H54 (cell line): ENCODE measurements around the gene TMEM208.

Experiments
- DNase-seq: peaks from one replicate; pipeline ENCODE4 v3.0.0; 2011; ENCODE audit warnings: low spot score, mixed read lengths; ENCODE audit not compliant: insufficient read length
- FAIRE-seq: peaks from 3 replicates; lab custom pipeline; 2011; peaks lifted over from hg19 to GRCh38; lab: Jason Lieb, UNC
- POLR2A ChIP-seq: IDR thresholded peaks from 2 replicates; pipeline ENCODE4 v1.6.1; 2011; ENCODE audit warnings: low read depth, mild to moderate bottlenecking, low read length

Gene TMEM208

DNA sequence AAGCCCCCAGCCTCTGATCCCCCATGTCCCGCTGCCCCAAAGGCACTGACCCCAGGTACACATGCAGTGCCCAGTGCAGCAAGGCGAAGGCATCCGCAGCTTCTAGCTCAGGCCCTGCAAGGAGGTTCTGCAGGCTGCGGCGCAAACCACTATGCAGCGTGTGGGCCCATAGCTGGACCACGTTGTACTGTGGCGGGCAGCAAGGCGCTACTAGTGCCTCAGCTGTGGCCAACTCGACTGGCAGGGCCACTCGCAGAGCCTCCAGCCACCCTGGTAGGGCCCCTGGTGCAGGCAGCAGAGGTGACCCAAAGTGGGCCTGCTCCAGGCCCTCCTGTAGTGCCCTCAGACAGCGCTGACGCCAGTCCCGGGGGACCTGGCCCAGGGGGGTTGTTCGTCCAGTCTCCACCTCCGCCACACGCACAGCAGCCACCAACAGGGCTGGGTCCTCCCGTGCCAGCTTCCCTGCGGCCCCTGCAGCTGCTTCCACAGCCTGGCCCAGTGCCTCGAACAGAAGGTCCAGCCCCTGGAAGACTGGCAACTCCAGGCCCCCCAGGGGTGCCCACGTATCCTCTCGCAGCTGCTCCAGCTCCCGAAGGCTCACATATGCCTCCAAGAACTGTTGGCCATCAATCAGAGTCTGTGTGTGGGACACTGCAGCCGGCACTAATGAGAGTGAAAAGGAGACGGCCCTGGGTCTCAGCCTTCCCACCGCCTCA is 39.6 kb upstream of the TMEM208 start:
- no peak for DNase-seq
- no peak for FAIRE-seq
- TF ChIP-seq POLR2A: no peak

DNA sequence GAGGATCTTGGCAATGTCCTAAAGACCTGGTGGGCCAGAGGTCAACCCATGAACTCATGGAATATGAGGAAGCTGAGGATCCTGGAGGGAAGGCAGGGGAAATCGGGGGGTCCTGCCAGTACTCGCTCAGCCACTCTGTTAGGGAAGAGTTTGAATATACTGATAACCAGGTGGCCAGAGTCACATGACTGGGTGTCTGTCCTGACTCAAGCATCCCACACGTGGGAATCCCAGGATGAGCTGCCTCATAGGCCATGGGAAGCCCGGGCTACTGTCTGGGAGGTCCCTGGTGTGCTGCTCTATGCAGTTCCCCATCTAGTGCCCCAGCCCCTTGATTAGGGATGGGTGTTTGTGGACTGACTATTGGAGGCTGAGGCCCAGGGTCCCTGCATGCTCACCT is 38.6 kb upstream of the TMEM208 start:
- no peak for TF ChIP-seq POLR2A
- DNase-seq (no peak), FAIRE-seq (no peak)

DNA sequence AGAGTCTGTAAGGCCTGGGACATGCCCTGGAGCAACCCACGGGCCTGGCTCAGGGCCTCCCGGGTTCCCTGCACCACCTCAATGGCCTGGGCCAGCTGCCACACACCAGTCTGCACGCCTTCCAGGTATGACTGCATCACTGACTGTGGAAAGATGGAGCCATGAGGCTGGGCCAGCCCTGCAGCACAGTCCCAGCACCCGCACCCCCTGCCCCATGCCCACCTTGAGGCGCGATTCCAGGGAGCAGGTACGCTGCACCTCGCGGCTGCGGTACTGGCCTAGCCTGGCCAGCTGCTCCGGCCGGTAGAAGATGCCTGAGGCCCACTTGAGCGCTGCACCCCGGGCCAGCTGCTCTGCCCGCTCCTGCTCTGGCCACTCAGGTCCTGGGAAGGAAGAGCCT is 38.1 kb upstream of the TMEM208 start:
- FAIRE-seq (no peak), DNase-seq (no peak)
- TF ChIP-seq POLR2A: no peak

GRCh38 chr16:67190041-67190440 is 36.9 kb upstream of the TMEM208 start, which contains the start of gene EXOC3L1:
Gene EXOC3L1, minus strand, starts transcription at chr16:67190136. Its CDS starts 460 bp downstream, at chr16:67189676.
- no peak for DNase-seq
- TF ChIP-seq POLR2A: no peak
- no peak for FAIRE-seq

- DNase-seq (no peak), FAIRE-seq (no peak)
- no peak for TF ChIP-seq POLR2A
These were observed 36.2 kb upstream of the TMEM208 start for GRCh38 chr16:67190448-67191399.

DNA sequence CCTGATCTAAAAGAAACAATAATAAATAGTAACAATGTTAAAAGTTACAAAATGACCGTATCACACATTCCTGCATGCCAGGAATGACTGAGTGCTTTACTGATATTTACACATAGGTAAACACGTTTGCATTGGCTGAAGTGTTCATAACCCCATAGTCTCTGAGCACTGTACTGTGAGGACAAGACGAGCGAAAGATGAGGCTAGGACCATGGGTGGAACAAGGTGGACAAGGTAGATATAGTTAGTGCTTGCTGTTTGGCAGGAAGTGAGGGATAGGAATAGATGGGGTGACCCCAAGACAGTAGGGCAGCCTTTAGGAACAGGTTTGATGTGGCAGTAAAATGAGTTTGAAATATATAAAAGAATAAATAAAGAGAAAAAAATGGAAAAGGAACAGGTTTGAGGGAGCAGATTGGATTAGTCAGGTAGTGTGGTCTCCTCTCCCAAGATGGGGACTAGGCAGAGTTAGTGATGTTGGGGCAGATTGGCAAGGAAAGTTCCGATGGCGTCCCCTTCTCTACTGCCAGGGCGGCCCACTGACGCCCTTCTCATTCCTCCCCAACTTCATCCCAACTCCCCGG is 35.4 kb upstream of the TMEM208 start:
- no peak for TF ChIP-seq POLR2A
- FAIRE-seq (no peak), DNase-seq (no peak)

DNA sequence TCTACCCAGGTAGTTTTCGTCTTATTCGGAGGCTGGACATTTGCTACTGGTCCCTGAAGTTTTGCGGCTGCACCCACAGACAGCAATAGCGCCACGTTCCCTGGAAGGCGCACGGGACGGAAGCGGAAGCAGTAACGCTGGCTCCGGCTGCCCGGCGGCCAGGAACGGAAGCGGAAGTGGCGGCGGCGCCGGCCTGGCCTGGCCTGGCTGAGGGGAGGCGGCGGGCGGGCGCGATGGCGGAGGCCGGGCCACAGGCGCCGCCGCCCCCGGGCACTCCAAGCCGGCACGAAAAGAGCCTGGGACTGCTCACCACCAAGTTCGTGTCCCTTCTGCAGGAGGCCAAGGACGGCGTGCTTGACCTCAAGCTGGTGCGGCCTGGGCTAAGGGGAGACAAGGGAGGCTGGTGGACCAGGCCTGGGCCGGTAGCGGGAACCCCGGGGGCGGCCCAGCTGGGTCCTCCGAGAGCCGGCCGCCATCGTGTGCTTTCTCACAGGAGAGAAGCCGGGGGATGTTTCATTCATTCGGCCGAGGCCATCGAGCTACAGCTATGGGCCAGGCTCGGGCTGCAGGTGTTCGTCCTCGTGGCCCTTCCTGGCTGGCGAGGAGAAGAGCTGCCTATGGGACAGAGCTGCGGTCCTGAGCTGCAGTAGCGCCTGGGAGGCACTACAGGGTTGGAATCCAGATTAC is 34.8 kb upstream of the TMEM208 start, which contains the start of gene E2F4:
Gene E2F4 (plus strand): TSS at position 161 of the 687 bp plus-strand sequence. CDS start 73 bp downstream, at position 234.
- peak; percentile 73 for TF ChIP-seq POLR2A
- DNase-seq (peak; percentile 96), FAIRE-seq (no peak)

DNA sequence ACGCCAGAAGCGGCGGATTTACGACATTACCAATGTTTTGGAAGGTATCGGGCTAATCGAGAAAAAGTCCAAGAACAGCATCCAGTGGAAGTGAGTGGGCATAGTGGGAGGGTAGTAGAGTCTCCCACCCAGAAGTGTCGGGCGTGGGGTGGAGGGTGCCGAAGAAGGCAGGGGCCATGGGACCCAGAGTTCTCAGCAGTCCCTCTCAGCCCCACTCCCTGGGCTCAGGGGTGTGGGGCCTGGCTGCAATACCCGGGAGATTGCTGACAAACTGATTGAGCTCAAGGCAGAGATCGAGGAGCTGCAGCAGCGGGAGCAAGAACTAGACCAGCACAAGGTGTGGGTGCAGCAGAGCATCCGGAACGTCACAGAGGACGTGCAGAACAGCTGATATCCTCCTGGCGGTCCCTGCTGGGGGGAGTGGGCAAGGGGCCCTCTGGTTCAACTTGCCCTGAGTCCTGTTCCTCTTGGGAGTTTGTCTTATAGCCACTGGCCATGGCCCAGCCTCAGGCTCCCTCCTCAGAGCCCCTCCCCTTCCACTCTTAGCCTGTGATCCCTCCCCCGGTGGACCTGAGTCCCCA is 34.1 kb upstream of the TMEM208 start:
- DNase-seq: no peak
- no peak for TF ChIP-seq POLR2A
- FAIRE-seq: no peak

DNA sequence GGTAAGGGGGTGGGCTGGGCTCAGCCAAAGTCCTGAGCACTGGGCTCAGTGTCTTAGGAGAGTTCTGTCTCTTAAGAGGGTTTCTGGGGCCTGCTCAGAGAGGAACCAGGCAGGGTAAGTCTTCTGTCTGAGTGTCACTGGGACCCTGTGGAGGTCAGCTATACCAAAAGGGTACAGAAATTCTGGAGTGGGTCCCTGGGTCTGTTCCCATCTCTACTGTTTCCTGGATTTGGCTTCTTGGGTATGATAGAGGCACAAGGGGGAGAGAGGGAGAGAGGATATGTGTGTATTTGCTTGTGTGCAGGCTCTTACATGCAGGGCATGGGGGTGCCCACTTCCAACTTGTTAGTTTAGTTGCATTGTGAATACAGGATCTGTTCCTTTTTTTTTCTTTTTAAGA is 33.4 kb upstream of the TMEM208 start:
- no peak for FAIRE-seq
- TF ChIP-seq POLR2A: no peak
- no peak for DNase-seq

GRCh38 chr16:67194260-67194659 is 32.7 kb upstream of the TMEM208 start:
- FAIRE-seq: no peak

GRCh38 chr16:67195676-67196075 is 31.3 kb upstream of the TMEM208 start:
- TF ChIP-seq POLR2A: no peak
- DNase-seq: no peak
- FAIRE-seq: no peak

More at GRCh38 chr16:67194260-67194659, 32.7 kb upstream of the TMEM208 start:
- no peak for DNase-seq
- TF ChIP-seq POLR2A: no peak

- TF ChIP-seq POLR2A: no peak
- DNase-seq (no peak), FAIRE-seq (no peak)
These were observed 30.0 kb upstream of the TMEM208 start for GRCh38 chr16:67196881-67197280.

- TF ChIP-seq POLR2A: no peak
- FAIRE-seq (no peak), DNase-seq (no peak)
These were observed 29.2 kb upstream of the TMEM208 start for GRCh38 chr16:67197704-67198103.
